ENCODE measurements around the gene BCOR. TPM values are rescaled to one million over a fixed set of nuclear protein-coding genes. Genes with fewer than 3 reads are reported as not detected.

Gene BCOR
- total and polyA plus RNA-seq, 9 of the 15 experiments (the other 6 are each of a cell fraction or from before 2014, with no cell fraction given): 27.5 to 113 (median 37.6) TPM

- TF ChIP-seq, protein P1, sequence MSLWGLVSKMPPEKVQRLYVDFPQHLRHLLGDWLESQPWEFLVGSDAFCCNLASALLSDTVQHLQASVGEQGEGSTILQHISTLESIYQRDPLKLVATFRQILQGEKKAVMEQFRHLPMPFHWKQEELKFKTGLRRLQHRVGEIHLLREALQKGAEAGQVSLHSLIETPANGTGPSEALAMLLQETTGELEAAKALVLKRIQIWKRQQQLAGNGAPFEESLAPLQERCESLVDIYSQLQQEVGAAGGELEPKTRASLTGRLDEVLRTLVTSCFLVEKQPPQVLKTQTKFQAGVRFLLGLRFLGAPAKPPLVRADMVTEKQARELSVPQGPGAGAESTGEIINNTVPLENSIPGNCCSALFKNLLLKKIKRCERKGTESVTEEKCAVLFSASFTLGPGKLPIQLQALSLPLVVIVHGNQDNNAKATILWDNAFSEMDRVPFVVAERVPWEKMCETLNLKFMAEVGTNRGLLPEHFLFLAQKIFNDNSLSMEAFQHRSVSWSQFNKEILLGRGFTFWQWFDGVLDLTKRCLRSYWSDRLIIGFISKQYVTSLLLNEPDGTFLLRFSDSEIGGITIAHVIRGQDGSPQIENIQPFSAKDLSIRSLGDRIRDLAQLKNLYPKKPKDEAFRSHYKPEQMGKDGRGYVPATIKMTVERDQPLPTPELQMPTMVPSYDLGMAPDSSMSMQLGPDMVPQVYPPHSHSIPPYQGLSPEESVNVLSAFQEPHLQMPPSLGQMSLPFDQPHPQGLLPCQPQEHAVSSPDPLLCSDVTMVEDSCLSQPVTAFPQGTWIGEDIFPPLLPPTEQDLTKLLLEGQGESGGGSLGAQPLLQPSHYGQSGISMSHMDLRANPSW (CRISPR knock-in tag; IDR thresholded peaks at IDR 0.05): no peak
- TF ChIP-seq ATF6 (CRISPR knock-in tag; IDR thresholded peaks at IDR 0.05) (no peak), CHD2 (IDR thresholded peaks at IDR 0.05; ENCODE audit: low read depth, low read length) (no peak), ZNF589 (CRISPR knock-in tag; IDR thresholded peaks at IDR 0.05; ENCODE audit: low read depth) (no peak), HMG20B (CRISPR knock-in tag; IDR thresholded peaks at IDR 0.05) (no peak), ZKSCAN8 (CRISPR knock-in tag; IDR thresholded peaks at IDR 0.05) (peak; percentile 87), C11orf30 (IDR thresholded peaks at IDR 0.05; ENCODE audit: low read depth) (no peak), ZNF174 (CRISPR knock-in tag; IDR thresholded peaks at IDR 0.05) (no peak), PHF20 (IDR thresholded peaks at IDR 0.05; ENCODE audit: partially characterized antibody) (no peak), SP2 (IDR thresholded peaks at IDR 0.05; ENCODE audit: extremely low read depth, low read depth, low read length, poor library complexity, severe bottlenecking) (no peak), ESRRA (IDR thresholded peaks at IDR 0.05; ENCODE audit: borderline replicate concordance, low read depth) (no peak)
- TF ChIP-seq, protein P2, sequence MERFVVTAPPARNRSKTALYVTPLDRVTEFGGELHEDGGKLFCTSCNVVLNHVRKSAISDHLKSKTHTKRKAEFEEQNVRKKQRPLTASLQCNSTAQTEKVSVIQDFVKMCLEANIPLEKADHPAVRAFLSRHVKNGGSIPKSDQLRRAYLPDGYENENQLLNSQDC (CRISPR knock-in tag; IDR thresholded peaks at IDR 0.05): no peak
- TF ChIP-seq, protein P3, sequence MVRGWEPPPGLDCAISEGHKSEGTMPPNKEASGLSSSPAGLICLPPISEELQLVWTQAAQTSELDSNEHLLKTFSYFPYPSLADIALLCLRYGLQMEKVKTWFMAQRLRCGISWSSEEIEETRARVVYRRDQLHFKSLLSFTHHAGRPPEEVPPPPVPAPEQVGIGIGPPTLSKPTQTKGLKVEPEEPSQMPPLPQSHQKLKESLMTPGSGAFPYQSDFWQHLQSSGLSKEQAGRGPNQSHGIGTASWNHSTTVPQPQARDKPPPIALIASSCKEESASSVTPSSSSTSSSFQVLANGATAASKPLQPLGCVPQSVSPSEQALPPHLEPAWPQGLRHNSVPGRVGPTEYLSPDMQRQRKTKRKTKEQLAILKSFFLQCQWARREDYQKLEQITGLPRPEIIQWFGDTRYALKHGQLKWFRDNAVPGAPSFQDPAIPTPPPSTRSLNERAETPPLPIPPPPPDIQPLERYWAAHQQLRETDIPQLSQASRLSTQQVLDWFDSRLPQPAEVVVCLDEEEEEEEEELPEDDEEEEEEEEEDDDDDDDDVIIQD (CRISPR knock-in tag; IDR thresholded peaks at IDR 0.05): no peak
These were observed at the start of gene BCOR (continued) for GRCh38 chrX:40097504-40098263.
